ENCODE data around the gene COQ5.

- no peak for TF ChIP-seq CTCF (IDR thresholded peaks at IDR 0.05)
- TF ChIP-seq POLR2A (IDR thresholded peaks at IDR 0.05), result no peak
Observed at GRCh38 chr12:120485961-120486881, 42.7 kb downstream of the COQ5 start.

Data from breast epithelium (tissue), 3 donors.